Panc1 (cell line): ENCODE results near the gene SQOR. TPM values are rescaled to one million over a fixed set of nuclear protein-coding genes. Genes with fewer than 3 reads are reported as not detected.
A peak's percentile ranks its signal among the peaks of the same experiment; 100 is the strongest.

Source experiments
- ATAC-seq: fragments of 200-7000 bp; cut with Tn5 transposase; 2 replicates; pipeline ENCODE4 v1.9.1; 2020; ENCODE audit warnings: mild to moderate bottlenecking, moderate library complexity
- BruUV-seq: library from RNA; stranded (reverse); fragments of 400-500 nt; replicated peaks from 2 replicates; lab custom pipeline; 2021; lab: Mats Ljungman, UMichigan
- CTCF ChIA-PET: fragments of 300-600 bp; sonication (Branson Sonifier 250); formaldehyde crosslinking; loops from one replicate; lab custom pipeline; 2022; ENCODE audit warnings: antibody characterized with exemption; lab: Charles Lee
- POLR2A ChIA-PET: fragments of 300-600 bp; sonication (Branson Sonifier 250); formaldehyde crosslinking; loops from one replicate; lab custom pipeline; 2022; ENCODE audit warnings: antibody characterized with exemption; lab: Charles Lee
- DNase-seq: peaks from one replicate; pipeline ENCODE4 v3.0.0-alpha.2; 2010; ENCODE audit warnings: low read depth, low spot score
- H3K27ac ChIP-seq: 2 replicates; pipeline ENCODE4 v1.5.1; 2011; ENCODE audit warnings: mild to moderate bottlenecking, low read length, inconsistent platforms
- H3K27me3 ChIP-seq: fragments of 200-500 bp; sonication (Bioruptor generic); 2 replicates; pipeline ENCODE4 v1.6.0; 2014; ENCODE audit warnings: low read length, inconsistent platforms; ENCODE audit not compliant: control insufficient read depth, insufficient read depth
- H3K36me3 ChIP-seq: fragments of 200-500 bp; sonication (Bioruptor generic); 2 replicates; pipeline ENCODE4 v1.5.1; 2014; ENCODE audit warnings: inconsistent platforms, mild to moderate bottlenecking, low read length, moderate library complexity; ENCODE audit not compliant: control insufficient read depth, insufficient read depth
- H3K4me1 ChIP-seq: 2 replicates; pipeline ENCODE4 v1.5.1; 2011; ENCODE audit warnings: inconsistent platforms, mild to moderate bottlenecking, low read length, moderate library complexity; ENCODE audit not compliant: control insufficient read depth, insufficient read depth
- H3K4me3 ChIP-seq, 2 experiments: 2 replicates each; pipeline ENCODE4 v1.5.1; 2011 to 2012; ENCODE audit warnings: low read depth in 2 of 2, low read length in 2 of 2, mild to moderate bottlenecking in 2 of 2, inconsistent platforms in 1 of 2, moderate library complexity in 1 of 2
- H3K9me3 ChIP-seq: fragments of 200-500 bp; sonication (Bioruptor generic); 2 replicates; pipeline ENCODE4 v1.5.1; 2014; ENCODE audit warnings: low read depth, mild to moderate bottlenecking, inconsistent platforms, low read length, moderate library complexity; ENCODE audit not compliant: control insufficient read depth, insufficient read depth
- CTCF ChIP-seq: fragments of 450-650 bp; IDR thresholded peaks from 2 replicates; pipeline ENCODE4 v1.5.1; 2017; ENCODE audit warnings: mild to moderate bottlenecking
- POLR2AphosphoS5 ChIP-seq: IDR thresholded peaks from 2 replicates; pipeline ENCODE4 v1.6.1; 2012; ENCODE audit warnings: mild to moderate bottlenecking, low read depth, low read length, moderate library complexity
- REST ChIP-seq, 2 experiments: IDR thresholded peaks; 2 replicates each; pipeline ENCODE4 v1.6.1; 2011 to 2012; ENCODE audit warnings: low read depth in 2 of 2, control low read depth in 1 of 2, low read length in 1 of 2, mild to moderate bottlenecking in 1 of 2, moderate library complexity in 1 of 2; ENCODE audit not compliant: insufficient read depth in 1 of 2
- SIN3A ChIP-seq: IDR thresholded peaks from 2 replicates; pipeline ENCODE4 v1.6.1; 2012; ENCODE audit warnings: low read depth, mild to moderate bottlenecking, low read length, moderate library complexity, borderline replicate concordance; ENCODE audit not compliant: insufficient read depth
- TCF7L2 ChIP-seq: IDR thresholded peaks from 2 replicates; pipeline ENCODE4 v1.6.1; 2011; ENCODE audit warnings: mild to moderate bottlenecking, low read depth, low read length, inconsistent platforms
- in situ Hi-C: cut with HindIII; loops from 2 replicates; pipeline ENCODE4 v1.10.0; 2016; ENCODE audit warnings: low sequenced_read_pairs, low pct_unique_long_range_greater_than_20kb
- intact Hi-C: fragments of 100-400 bp; cut with micrococcal nuclease; formaldehyde crosslinking; loops from one replicate; pipeline ENCODE4 v1.10.0; 2022; ENCODE audit not compliant: unreplicated experiment
- total RNA-seq: library from RNA; stranded (reverse); gene quantifications from one replicate; pipeline ENCODE4 v1.2.1, GENCODE V29; 2021; ENCODE audit not compliant: unreplicated experiment

Gene SQOR
- total RNA-seq, 1 experiment from 2014 or later: 62.2 TPM

- in situ Hi-C loops: loop anchor here (10.0 kb wide), 1 partner anchor 589 kb away; no protein-coding TSS in a partner anchor
- H3K27ac ChIP-seq: peak overlapping the region; percentile 95
Measured at GRCh38 chr15:45705510-45706473, 71.0 kb downstream of the SQOR start.

More at GRCh38 chr15:45705510-45706473, 71.0 kb downstream of the SQOR start:
- peak; percentile 83 for ATAC-seq
- ChIA-PET CTCF (interaction anchor here (0.6 to 1.7 kb wide), 5 partner anchors 11 to 171 kb away, joined by 3 to 6 read pairs (median 4); no protein-coding TSS in a partner anchor), POLR2A (no interaction called here)
- no peaks in the 10 kb centered on the region for H3K36me3 ChIP-seq
- H3K4me3 ChIP-seq: peak overlapping the region; percentile 78 to 94
- DNase-seq: peak; percentile 86
- TSS peak; percentile 54 for BruUV-seq
- H3K27me3 ChIP-seq: no peaks in the 10 kb centered on the region
- H3K4me1 ChIP-seq: no peaks in the 10 kb centered on the region
- TF ChIP-seq TCF7L2 (no peak), SIN3A (no peak), CTCF (peak; percentile 91), POLR2AphosphoS5 (peak; percentile 56; the same call in 1 of the 2 replicates), REST (IDR thresholded peaks at IDR 0.05; ENCODE audit: insufficient read depth in 1 of 2, low read depth in 2 of 2, low read length in 1 of 2) (no peak)
- intact Hi-C loops: loop anchor here (2.0 kb wide), 1 partner anchor 85 kb away; no protein-coding TSS in a partner anchor
- H3K9me3 ChIP-seq: no peaks in the 10 kb centered on the region
